Measurements from ENCODE around the gene RAP2B.
"Not testable (repeated sequence)": the region's sequence is repeated elsewhere in the genome, so short reads cannot be mapped to it uniquely, and the experiment has no call there.

DNA sequence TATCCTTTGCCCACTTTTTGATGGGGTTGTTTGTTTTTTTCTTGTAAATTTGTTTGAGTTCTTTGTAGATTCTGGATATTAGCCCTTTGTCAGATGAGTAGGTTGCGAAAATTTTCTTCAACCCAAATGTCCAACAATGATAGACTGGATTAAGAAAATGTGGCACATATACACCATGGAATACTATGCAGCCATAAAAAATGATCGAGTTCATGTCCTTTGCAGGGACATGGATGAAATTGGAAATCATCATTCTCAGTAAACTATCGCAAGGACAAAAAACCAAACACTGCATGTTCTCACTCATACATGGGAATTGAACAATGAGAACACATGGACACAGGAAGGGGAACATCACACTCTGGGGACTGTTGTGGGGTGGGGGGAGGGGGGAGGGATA lies 47.8 kb upstream of the RAP2B start:
- not testable (repeated sequence) for TF ChIP-seq POLR2A, CTCF (IDR thresholded peaks at IDR 0.05)
